ENCODE measurements around the gene HPSE2.

HPSE2 gene

GRCh38 chr10:98589007-98589406 is 646.6 kb downstream of the HPSE2 start:
- DNase-seq, result no peak
- TF ChIP-seq POLR2A (IDR thresholded peaks at IDR 0.05; ENCODE audit: low read length), result no peak
- no peak for TF ChIP-seq GATA1 (IDR thresholded peaks at IDR 0.05; ENCODE audit: low read depth, low read length)

GRCh38 chr10:98587156-98587837 is 648.4 kb downstream of the HPSE2 start:
- no peak for TF ChIP-seq GATA1 (IDR thresholded peaks at IDR 0.05; ENCODE audit: low read depth, low read length)
- TF ChIP-seq POLR2A (IDR thresholded peaks at IDR 0.05; ENCODE audit: low read length), result no peak
- DNase-seq, result no peak

- TF ChIP-seq GATA1 (IDR thresholded peaks at IDR 0.05; ENCODE audit: low read depth, low read length), result no peak
- TF ChIP-seq POLR2A (IDR thresholded peaks at IDR 0.05; ENCODE audit: low read length), result no peak
- no peak for DNase-seq
These were observed 649.6 kb downstream of the HPSE2 start for GRCh38 chr10:98586096-98586495.

- TF ChIP-seq POLR2A (IDR thresholded peaks at IDR 0.05; ENCODE audit: low read length) (no peak), GATA1 (IDR thresholded peaks at IDR 0.05; ENCODE audit: low read depth, low read length) (no peak)
- no peak for DNase-seq
These were observed 653.3 kb downstream of the HPSE2 start for GRCh38 chr10:98582363-98582762.

GRCh38 chr10:98577578-98577977 is 658.1 kb downstream of the HPSE2 start:
- TF ChIP-seq GATA1 (IDR thresholded peaks at IDR 0.05; ENCODE audit: low read depth, low read length) (no peak), POLR2A (IDR thresholded peaks at IDR 0.05; ENCODE audit: low read length) (no peak)
- DNase-seq, result peak; percentile 2 to 9

- TF ChIP-seq POLR2A (IDR thresholded peaks at IDR 0.05; ENCODE audit: low read length) (no peak), GATA1 (IDR thresholded peaks at IDR 0.05; ENCODE audit: low read depth, low read length) (no peak)
- DNase-seq, result no peak
These were observed 658.5 kb downstream of the HPSE2 start for GRCh38 chr10:98577168-98577567.

- TF ChIP-seq GATA1 (IDR thresholded peaks at IDR 0.05; ENCODE audit: low read depth, low read length), result no peak
- no peak for TF ChIP-seq POLR2A (IDR thresholded peaks at IDR 0.05; ENCODE audit: low read length)
- DNase-seq, result no peak
These were observed 659.6 kb downstream of the HPSE2 start for GRCh38 chr10:98576096-98576495.

- TF ChIP-seq GATA1 (IDR thresholded peaks at IDR 0.05; ENCODE audit: low read depth, low read length) (no peak), POLR2A (IDR thresholded peaks at IDR 0.05; ENCODE audit: low read length) (no peak)
- no peak for DNase-seq
These were observed 663.1 kb downstream of the HPSE2 start for GRCh38 chr10:98572594-98572993.

GRCh38 chr10:98570834-98571233 is 664.8 kb downstream of the HPSE2 start:
- DNase-seq, result no peak
- TF ChIP-seq POLR2A (IDR thresholded peaks at IDR 0.05; ENCODE audit: low read length) (no peak), GATA1 (IDR thresholded peaks at IDR 0.05; ENCODE audit: low read depth, low read length) (no peak)

GRCh38 chr10:98569853-98570252 is 665.8 kb downstream of the HPSE2 start:
- DNase-seq, result no peak
- TF ChIP-seq POLR2A (IDR thresholded peaks at IDR 0.05; ENCODE audit: low read length) (no peak), GATA1 (IDR thresholded peaks at IDR 0.05; ENCODE audit: low read depth, low read length) (no peak)

GRCh38 chr10:98568551-98568950 is 667.1 kb downstream of the HPSE2 start:
- DNase-seq, result no peak
- TF ChIP-seq POLR2A (IDR thresholded peaks at IDR 0.05; ENCODE audit: low read length) (no peak), GATA1 (IDR thresholded peaks at IDR 0.05; ENCODE audit: low read depth, low read length) (no peak)

- no peak for TF ChIP-seq GATA1 (IDR thresholded peaks at IDR 0.05; ENCODE audit: low read depth, low read length)
- no peak for TF ChIP-seq POLR2A (IDR thresholded peaks at IDR 0.05; ENCODE audit: low read length)
- DNase-seq, result no peak
These were observed 668.1 kb downstream of the HPSE2 start for GRCh38 chr10:98567391-98568133.

- DNase-seq, result no peak
- TF ChIP-seq GATA1 (IDR thresholded peaks at IDR 0.05; ENCODE audit: low read depth, low read length), result no peak
- TF ChIP-seq POLR2A (IDR thresholded peaks at IDR 0.05; ENCODE audit: low read length), result no peak
These were observed 671.8 kb downstream of the HPSE2 start for GRCh38 chr10:98563811-98564210.

GRCh38 chr10:98560565-98560964 is 675.1 kb downstream of the HPSE2 start:
- TF ChIP-seq GATA1 (IDR thresholded peaks at IDR 0.05; ENCODE audit: low read depth, low read length) (no peak), POLR2A (IDR thresholded peaks at IDR 0.05; ENCODE audit: low read length) (no peak)
- no peak for DNase-seq

- TF ChIP-seq GATA1 (IDR thresholded peaks at IDR 0.05; ENCODE audit: low read depth, low read length), result no peak
These were observed 679.6 kb downstream of the HPSE2 start for GRCh38 chr10:98556061-98556460.

More at GRCh38 chr10:98556061-98556460, 679.6 kb downstream of the HPSE2 start:
- no peak for DNase-seq
